ENCODE measurements around the gene LRMDA. TPM values are rescaled to one million over a fixed set of nuclear protein-coding genes. Genes with fewer than 3 reads are reported as not detected.
"Not testable (repeated sequence)": the region's sequence is repeated elsewhere in the genome, so short reads cannot be mapped to it uniquely, and the experiment has no call there.

LRMDA gene
- total RNA-seq, 2 experiments from 2014 or later: not detected

- no peaks in the 10 kb centered on the region for H3K36me3 Mint-ChIP-seq (ENCODE audit: low read depth)
- H3K9me3 Mint-ChIP-seq: no peaks in the 10 kb centered on the region
- POLR2A ChIA-PET: no interaction called here
- no peak overlapping the region for H3K4me3 Mint-ChIP-seq
- no peaks in the 10 kb centered on the region for H3K4me1 Mint-ChIP-seq
- H3K27me3 Mint-ChIP-seq: no peaks in the 10 kb centered on the region
- DNase-seq: no peak
- CTCF ChIA-PET: no interaction called here
- no peak overlapping the region for H3K27ac Mint-ChIP-seq
Observed at GRCh38 chr10:75589895-75590654, 158.7 kb downstream of the LRMDA start.

DNA sequence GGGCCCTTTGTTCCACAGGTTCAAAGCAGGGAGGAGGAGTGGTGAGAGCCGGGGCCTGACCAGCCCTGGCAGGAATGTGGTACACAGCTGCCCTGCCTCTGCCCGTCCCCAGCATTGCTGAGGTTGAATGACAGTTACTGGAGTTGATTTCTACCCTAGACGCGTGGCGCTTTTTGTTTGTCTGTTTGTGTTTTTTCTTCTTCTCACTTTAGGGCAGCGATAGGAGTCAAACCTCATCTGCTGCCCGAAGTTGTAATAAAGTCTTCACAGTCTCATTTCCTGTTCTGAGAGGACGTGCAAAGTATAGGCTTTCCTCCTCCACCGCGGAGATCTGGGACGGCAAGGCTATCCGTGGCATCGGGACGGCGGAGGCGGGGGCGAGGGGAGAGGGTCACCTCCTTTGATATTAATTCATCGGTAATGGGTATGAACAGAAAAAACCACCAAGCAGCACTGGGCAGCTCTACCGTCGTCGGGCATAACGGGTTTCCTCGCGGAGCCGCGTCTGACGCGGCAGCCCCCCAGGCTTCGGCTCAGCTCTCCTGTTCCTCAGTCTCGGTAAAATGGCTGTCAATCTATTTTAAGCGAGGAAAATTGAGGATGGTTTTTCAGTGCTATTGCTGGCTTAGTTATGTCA lies 160.8 kb downstream of the LRMDA start:
- no peaks in the 10 kb centered on the region for H3K4me1 Mint-ChIP-seq
- CTCF ChIA-PET: no interaction called here
- H3K27ac Mint-ChIP-seq: no peak overlapping the region
- H3K4me3 Mint-ChIP-seq: no peak overlapping the region
- DNase-seq: no peak
- no peaks in the 10 kb centered on the region for H3K27me3 Mint-ChIP-seq
- H3K36me3 Mint-ChIP-seq (ENCODE audit: low read depth): no peaks in the 10 kb centered on the region
- no peaks in the 10 kb centered on the region for H3K9me3 Mint-ChIP-seq
- POLR2A ChIA-PET: no interaction called here

GRCh38 chr10:75592791-75593643 lies 161.6 kb downstream of the LRMDA start:
- no peak overlapping the region for H3K27ac Mint-ChIP-seq
- H3K36me3 Mint-ChIP-seq (ENCODE audit: low read depth): no peaks in the 10 kb centered on the region
- no peaks in the 10 kb centered on the region for H3K27me3 Mint-ChIP-seq
- DNase-seq: no peak
- no peaks in the 10 kb centered on the region for H3K4me1 Mint-ChIP-seq
- POLR2A ChIA-PET: no interaction called here
- no peaks in the 10 kb centered on the region for H3K9me3 Mint-ChIP-seq
- CTCF ChIA-PET: no interaction called here
- no peak overlapping the region for H3K4me3 Mint-ChIP-seq

DNA sequence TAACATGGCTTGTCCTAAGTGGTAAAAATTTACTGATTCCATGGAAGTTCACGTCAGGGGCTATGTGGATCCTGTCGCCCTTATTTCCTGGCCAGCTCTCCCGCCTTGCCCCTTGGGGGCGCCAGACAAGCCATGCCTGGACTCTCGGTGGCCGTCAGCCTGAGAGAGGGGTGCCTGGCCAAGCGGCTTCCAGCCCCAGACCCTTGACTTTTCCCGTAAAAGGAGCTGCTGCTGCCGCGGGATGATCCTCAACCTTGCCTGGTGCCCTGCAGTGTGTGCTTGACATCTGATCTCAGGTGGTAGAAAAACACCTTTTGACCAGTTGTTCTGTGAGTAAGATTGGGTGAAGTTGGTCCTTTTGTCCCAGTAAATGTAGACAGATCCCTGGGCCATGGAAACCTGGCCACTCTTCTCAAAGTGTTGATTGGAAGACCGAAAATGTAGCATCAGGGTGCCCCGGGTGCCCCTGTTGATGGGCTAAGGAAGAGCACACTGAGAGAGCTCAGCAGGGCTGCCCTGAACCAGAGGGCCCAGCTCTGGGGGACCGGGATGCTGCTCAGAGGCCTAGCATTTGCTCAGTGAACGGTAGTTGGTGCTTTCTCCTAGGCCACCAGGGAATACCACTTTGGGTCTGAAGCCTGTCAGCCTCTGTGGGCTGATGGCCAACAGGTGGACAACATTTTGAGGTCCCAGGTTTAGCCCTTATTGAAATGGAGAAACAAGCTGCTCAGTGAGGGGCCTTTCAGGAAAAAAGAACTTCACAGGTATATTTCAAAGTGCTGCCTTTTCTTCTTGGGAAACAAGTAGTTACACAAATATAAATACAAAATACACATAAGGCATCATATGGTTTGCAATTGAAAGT lies 162.5 kb downstream of the LRMDA start:
- POLR2A ChIA-PET: no interaction called here
- Mint-ChIP-seq H3K9me3 (no peaks in the 10 kb centered on the region), H3K4me1 (no peaks in the 10 kb centered on the region), H3K27me3 (no peaks in the 10 kb centered on the region), H3K27ac (no peak overlapping the region), H3K36me3 (ENCODE audit: low read depth) (no peaks in the 10 kb centered on the region), H3K4me3 (no peak overlapping the region)
- no peak for DNase-seq
- CTCF ChIA-PET: no interaction called here

DNA sequence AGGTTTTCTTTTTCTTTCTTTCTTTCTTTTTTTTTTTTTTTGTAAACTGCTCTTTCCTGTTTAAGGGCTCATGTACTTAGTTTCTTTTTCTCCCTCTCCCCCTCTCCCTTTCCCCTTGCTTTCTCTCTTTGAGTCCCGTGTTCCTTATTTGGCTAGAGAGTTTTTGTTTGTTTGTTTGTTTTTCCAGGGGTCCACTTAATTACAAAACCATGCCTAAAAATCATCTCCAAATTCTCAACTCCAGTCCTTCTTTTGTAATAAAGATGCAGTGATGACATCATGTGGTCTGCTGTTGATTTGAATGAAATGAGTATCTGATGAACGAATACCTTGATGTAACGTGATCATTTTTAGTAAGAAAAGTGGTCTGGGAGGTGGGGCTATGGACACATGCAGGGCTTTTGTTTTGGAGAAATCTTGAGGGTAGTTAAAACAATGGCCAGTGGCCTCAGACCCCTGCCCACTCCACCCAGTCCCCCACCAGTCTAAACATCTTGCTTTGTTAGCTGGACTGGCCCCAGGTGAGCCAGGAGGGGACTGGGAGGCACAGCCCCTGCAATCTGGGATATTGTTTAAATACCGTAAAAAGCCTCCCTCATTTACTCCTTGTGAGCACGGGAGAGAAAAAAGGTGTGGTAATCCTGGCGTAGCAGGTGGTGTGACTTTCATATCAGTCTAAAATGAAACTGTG lies 165.7 kb downstream of the LRMDA start:
- no peaks in the 10 kb centered on the region for H3K27me3 Mint-ChIP-seq
- no peak overlapping the region for H3K27ac Mint-ChIP-seq
- no peak overlapping the region for H3K4me3 Mint-ChIP-seq
- no peaks in the 10 kb centered on the region for H3K4me1 Mint-ChIP-seq
- ChIA-PET POLR2A (no interaction called here), CTCF (interaction anchor here (0.7 kb wide), 1 partner anchor 211 kb away, joined by 3 read pairs; no protein-coding TSS in a partner anchor)
- no peak for DNase-seq
- no peaks in the 10 kb centered on the region for H3K9me3 Mint-ChIP-seq
- H3K36me3 Mint-ChIP-seq (ENCODE audit: low read depth): no peaks in the 10 kb centered on the region

GRCh38 chr10:75597773-75598440 lies 166.5 kb downstream of the LRMDA start:
- Mint-ChIP-seq H3K36me3 (ENCODE audit: low read depth) (no peaks in the 10 kb centered on the region), H3K4me3 (no peak overlapping the region), H3K4me1 (no peaks in the 10 kb centered on the region), H3K9me3 (no peaks in the 10 kb centered on the region), H3K27me3 (no peaks in the 10 kb centered on the region), H3K27ac (no peak overlapping the region)
- CTCF ChIA-PET: no interaction called here
- POLR2A ChIA-PET: no interaction called here
- DNase-seq: no peak

DNA sequence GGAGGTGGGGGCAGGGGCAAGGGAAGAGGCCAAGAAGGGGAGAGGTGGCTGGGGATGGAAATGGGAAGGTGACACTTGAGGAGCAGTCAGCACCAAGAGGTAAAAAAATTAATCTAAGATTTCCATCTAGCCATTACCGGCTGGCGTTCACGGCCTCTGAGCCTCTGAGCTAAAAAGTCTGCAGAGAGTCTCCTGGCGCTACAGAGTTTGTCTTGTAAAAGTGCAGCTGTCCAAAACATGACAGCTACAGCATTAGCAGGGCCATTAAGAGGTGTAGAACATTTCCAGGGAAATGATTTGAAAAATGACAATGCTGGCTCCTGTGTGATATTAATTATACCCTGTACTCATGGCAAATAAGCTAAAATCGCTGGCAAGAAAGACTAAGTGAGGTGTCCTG lies 167.6 kb downstream of the LRMDA start:
- H3K27ac Mint-ChIP-seq: no peak overlapping the region
- CTCF ChIA-PET: no interaction called here
- H3K4me1 Mint-ChIP-seq: no peaks in the 10 kb centered on the region
- POLR2A ChIA-PET: no interaction called here
- no peak for DNase-seq
- H3K4me3 Mint-ChIP-seq: no peak overlapping the region
- H3K36me3 Mint-ChIP-seq (ENCODE audit: low read depth): no peaks in the 10 kb centered on the region
- no peaks in the 10 kb centered on the region for H3K9me3 Mint-ChIP-seq
- H3K27me3 Mint-ChIP-seq: no peaks in the 10 kb centered on the region

GRCh38 chr10:75599875-75600648 lies 168.6 kb downstream of the LRMDA start:
- Mint-ChIP-seq H3K36me3 (ENCODE audit: low read depth) (no peaks in the 10 kb centered on the region), H3K27ac (no peak overlapping the region), H3K27me3 (no peaks in the 10 kb centered on the region), H3K4me3 (no peak overlapping the region), H3K9me3 (no peaks in the 10 kb centered on the region), H3K4me1 (no peaks in the 10 kb centered on the region)
- no peak for DNase-seq
- ChIA-PET POLR2A (no interaction called here), CTCF (no interaction called here)

GRCh38 chr10:75600833-75601232 lies 169.4 kb downstream of the LRMDA start:
- POLR2A ChIA-PET: no interaction called here
- no peak overlapping the region for H3K27ac Mint-ChIP-seq
- DNase-seq: no peak
- no peaks in the 10 kb centered on the region for H3K27me3 Mint-ChIP-seq
- CTCF ChIA-PET: no interaction called here
- H3K9me3 Mint-ChIP-seq: no peaks in the 10 kb centered on the region
- no peaks in the 10 kb centered on the region for H3K36me3 Mint-ChIP-seq (ENCODE audit: low read depth)
- H3K4me1 Mint-ChIP-seq: no peaks in the 10 kb centered on the region
- no peak overlapping the region for H3K4me3 Mint-ChIP-seq

DNA sequence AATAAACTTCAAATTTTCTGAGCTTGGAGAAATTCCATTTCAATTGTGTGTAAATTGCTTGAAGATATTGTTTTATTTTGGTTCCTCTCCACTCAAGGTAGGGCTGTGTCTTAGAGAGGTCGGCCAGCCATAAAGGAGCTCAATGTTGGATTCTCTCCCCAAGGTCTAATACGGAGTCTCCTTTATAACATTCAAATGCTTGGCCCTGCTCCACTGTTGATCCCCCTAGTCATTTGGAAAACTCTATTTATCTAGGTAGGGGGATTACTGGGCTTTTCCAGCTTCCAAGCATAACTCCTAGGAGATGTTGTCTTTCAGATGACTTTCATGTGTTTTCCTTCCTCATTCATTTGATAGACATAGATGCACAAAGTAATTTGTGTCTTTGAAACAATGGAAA lies 170.9 kb downstream of the LRMDA start:
- Mint-ChIP-seq H3K27me3 (no peaks in the 10 kb centered on the region), H3K27ac (no peak overlapping the region), H3K4me1 (no peaks in the 10 kb centered on the region), H3K9me3 (no peaks in the 10 kb centered on the region), H3K4me3 (no peak overlapping the region), H3K36me3 (ENCODE audit: low read depth) (no peaks in the 10 kb centered on the region)
- CTCF ChIA-PET: no interaction called here
- POLR2A ChIA-PET: no interaction called here
- no peak for DNase-seq

GRCh38 chr10:75605096-75605495 lies 173.7 kb downstream of the LRMDA start:
- POLR2A ChIA-PET: no interaction called here
- H3K36me3 Mint-ChIP-seq (ENCODE audit: low read depth): no peaks in the 10 kb centered on the region
- H3K27ac Mint-ChIP-seq: no peak overlapping the region
- H3K9me3 Mint-ChIP-seq: no peaks in the 10 kb centered on the region
- no peak for DNase-seq
- H3K4me3 Mint-ChIP-seq: no peak overlapping the region
- no peaks in the 10 kb centered on the region for H3K4me1 Mint-ChIP-seq
- H3K27me3 Mint-ChIP-seq: no peaks in the 10 kb centered on the region
- CTCF ChIA-PET: no interaction called here

GRCh38 chr10:75605795-75606194 lies 174.4 kb downstream of the LRMDA start:
- DNase-seq; H3K9me3 Mint-ChIP-seq; H3K27me3 Mint-ChIP-seq; POLR2A ChIA-PET; H3K36me3 Mint-ChIP-seq (ENCODE audit: low read depth); H3K27ac Mint-ChIP-seq; H3K4me1 Mint-ChIP-seq; H3K4me3 Mint-ChIP-seq; CTCF ChIA-PET: not testable (repeated sequence)
